ENCODE results near the gene TRAF7. TPM values are rescaled to one million over a fixed set of nuclear protein-coding genes. Genes with fewer than 3 reads are reported as not detected.
A peak's percentile ranks its signal among the peaks of the same experiment; 100 is the strongest.
"Not testable (repeated sequence)": the region's sequence is repeated elsewhere in the genome, so short reads cannot be mapped to it uniquely, and the experiment has no call there.

TRAF7 gene
- total RNA-seq, 1 donor from 2014 or later = 22.9 TPM

DNA sequence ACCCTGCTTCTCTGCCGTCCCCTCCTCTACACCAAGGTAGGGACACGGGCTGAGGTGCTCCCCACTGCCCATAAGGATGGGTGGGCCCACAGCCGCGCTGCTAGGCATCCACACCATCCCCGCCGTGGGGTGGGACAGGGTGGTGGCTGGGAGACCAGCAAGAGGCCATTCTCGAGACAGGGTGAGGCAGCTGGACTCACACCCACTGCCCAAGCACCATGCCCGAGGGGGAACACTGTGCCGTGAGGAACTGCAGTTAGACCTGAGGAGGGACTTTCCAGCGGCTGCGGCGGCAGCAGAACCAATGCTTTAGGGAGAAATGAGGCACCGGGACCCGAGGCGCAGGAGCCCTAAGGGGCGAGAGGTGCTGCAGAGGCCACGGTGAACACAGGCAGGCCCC lies 33.2 kb upstream of the TRAF7 start:
- no peak for DNase-seq (ENCODE audit: low spot score)

DNA sequence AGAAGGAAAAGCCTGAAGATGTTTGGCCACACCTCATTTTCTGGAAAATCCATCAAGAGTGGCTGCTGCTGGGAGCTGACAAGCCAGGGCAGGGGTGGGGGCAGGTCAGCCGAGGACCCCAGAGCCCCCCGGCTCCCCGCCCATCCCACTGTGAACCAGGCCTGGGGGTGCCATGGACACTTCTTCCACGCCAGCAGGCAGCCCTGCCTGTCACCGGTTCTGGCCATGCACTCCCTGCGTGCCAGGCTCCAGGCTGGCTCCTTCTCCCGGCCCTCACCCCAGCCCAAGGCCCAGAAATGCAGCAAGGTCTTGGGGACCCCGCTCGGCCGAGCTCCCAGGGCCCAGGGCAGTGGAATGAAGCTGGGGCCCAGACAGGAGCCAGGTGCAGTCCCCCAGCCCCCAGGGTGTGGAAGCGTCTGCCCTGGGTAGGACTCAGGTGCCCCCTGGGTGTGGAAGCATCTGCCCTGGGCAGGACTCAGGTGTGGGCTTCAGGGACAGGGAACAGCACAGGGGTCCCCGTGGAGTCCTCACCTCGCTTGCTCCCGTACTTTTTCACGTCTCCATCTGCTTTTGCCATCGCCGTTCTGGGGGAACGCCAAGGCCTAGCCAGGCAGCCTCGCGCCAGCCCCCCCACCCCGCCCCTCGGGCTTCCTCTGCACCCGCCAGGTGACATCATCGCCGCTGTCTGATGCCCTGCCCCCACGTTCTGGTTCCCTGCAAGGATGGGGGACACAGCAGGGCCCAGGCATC lies 32.5 kb upstream of the TRAF7 start:
- DNase-seq (ENCODE audit: low spot score) = not testable (repeated sequence)

DNA sequence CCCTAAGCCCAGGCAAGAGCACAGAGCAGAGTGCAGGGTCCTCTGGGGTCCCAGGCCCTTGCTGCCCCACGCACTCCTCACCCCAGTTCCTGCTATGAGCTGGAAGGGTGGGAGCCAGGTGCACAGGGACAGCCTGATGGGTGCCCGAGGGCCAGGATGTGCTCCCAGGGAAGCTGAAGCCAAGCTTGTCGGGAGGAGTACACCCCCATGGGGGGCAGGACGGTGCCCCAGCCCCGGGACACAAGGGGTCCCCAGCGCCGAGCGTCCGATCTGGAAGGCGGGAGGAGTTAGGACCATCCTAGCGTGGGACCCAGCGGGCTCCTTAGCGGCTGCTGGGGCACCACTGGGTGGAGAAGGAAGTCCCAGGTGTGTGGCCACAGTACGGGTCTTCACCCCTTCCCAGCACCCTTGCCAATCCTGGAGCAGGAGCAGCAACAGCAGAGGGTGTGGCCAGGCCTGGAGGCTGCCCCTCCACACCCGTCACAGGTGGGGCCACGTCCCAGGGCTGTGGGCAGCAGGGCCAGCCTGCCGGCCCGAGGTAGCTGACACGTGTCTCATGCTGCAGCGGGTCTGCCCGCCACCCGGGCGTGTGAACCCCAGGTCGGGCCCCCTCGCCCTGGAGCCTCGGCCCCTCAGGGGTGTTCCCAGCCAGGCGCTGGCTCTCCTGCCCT lies 31.7 kb upstream of the TRAF7 start:
- DNase-seq (ENCODE audit: low spot score) = not testable (repeated sequence)

DNA sequence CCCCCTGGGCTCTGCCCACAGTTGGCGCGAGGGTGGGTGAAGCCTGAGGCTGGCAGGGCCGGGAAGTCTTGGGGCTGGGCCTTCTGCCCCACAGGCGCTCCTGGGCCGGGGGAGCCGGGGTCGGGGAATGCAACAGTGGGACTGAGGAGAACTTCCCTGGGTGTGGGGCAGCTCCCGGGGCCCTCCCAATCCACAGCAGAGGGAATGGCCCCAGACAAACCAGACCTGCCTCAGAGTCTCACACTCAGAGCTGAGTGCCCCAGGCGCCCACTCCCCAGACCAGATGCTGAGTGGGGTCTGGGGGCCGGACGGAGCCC lies 31.2 kb upstream of the TRAF7 start:
- DNase-seq (ENCODE audit: low spot score) = peak; percentile 32

DNA sequence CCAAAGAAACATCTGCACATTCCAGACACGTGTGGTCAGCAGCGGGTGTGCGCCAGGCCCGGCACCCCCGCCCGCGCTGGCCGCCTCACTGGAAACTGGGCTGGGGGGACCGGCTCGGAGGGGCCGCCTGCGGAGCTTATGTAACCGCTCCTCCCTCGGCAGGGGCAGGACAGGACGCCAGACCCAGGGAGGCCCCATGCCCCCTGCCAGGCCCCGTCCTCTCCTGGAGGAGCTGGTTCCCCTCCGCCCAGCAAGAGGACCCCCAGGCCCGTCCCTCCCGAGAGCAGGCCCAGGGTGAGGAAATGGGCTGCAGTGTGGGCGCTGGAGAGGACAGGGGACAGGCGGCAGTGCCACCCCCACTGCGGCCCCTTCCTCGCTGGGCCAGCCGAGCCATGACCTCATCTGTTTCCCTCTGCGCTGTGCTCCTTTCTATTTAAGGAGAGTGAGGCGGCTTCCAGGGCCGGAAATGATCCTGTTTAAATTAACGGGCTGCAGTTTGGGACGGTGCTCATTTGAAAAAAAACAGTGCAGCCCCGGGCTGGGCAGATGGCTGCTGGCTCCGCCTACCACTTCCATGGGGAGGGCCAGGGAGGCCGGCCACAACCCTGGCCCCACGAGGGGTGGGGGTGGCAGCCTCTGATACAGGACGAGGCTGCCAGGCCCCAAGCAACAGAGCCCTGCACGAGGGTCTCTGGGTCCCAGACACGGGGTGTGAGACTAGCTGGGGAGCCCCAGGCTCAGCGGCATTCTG lies 30.7 kb upstream of the TRAF7 start:
- DNase-seq (ENCODE audit: low spot score) = peak; percentile 90

DNA sequence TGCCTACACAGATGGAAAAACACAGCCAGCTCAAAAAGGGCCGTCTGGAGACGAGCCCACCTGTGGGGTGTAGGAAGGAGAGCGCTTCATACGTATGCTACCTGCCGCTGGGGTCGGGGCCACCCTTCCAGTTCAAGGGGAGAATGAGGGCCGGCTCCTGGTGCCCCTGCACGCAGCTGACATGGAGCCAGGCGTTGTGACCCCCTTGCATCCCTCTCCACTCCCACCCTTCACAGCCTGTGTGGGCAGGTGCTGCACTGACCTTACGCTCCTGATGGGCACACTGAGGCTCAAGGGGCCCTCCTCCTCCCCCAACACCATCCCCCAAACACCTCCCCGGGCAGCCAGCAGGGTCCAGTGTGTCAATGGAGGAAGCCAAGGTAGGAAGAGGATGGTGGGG lies 30.0 kb upstream of the TRAF7 start:
- DNase-seq (ENCODE audit: low spot score) = not testable (repeated sequence)

DNA sequence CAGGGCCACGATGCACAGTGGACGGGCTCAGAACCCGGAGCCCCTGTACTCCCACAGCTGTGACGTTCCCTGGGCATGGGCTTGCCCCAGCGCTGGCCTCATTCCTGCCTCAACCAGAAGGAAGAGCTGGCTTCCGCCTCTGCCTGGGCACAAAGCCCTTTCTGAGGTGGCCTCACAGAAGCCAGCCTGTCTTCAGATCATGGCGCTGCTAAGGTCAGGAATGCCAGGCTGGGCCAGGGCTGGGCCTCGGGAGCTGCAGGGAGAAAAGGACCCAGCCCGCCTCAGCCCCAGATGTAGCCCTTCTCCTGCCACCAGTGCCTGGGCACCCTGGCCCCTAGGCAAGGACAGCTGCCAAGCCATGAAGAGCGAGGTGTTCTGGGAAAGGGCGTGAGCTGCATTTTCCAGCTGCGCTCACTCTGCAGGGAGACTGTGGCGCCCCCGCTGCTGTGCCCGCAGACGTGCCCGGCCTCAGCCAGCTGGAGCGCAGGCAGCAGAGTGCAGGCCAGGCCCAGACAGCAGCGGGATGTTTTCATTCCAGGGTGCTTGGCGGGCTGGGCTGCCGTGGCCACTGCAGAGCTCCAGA lies 29.3 kb upstream of the TRAF7 start:
- not testable (repeated sequence) for DNase-seq (ENCODE audit: low spot score)

DNA sequence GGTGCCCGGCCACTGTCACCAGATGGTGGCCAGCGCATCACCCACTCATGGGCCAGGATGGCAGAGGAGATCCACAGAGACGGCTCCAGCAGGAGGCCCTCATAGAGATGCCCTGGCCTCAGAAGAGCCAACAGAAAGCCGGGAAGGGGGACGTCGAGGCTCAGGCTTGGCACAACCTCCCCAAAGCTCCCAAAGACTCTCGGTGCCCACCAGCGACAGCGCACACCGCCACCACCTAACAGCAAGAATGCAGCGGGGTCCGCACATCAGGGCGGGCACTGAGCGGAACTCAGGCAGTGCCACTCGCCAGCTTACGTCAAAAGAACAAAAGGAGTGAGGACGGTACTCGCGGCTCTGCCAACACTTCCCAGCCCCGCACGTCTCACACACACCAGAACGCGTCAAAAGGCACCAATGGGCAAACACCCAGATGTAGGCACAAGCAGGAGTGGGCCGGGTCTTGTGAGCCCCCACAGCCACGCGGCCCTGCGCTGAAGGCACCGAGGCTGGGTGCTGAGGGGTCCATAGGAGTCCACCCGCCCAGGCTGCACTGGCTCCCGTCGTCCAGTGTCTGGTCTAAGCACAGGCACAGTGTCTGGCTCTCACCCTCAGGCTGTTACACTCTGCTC lies 28.5 kb upstream of the TRAF7 start:
- not testable (repeated sequence) for DNase-seq (ENCODE audit: low spot score)

DNA sequence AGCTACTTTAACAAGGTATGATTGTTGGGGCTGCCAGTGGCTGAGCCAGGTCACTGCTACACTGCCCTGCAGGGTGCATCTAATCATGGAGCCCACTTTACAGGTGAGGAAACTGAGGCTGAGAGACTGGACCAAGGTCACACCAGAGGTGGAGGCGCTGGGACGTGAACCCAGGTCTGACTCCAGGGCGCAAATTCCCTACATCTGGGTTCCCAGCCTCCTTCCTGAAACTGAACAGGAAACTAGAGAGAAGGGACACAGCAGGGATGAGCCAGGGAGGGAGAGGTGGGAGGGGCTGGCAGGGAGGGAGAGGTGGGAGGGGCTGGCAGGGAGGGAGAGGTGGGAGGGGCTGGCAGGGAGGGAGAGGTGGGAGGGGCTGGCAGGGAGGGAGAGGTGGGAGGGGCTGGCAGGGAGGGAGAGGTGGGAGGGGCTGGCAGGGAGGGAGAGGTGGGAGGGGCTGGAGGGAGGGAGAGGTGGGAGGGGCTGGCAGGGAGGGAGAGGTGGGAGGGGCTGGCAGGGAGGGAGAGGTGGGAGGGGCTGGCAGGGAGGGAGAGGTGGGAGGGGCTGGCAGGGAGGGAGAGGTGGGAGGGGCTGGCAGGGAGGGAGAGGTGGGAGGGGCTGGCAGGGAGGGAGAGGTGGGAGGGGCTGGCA lies 27.8 kb upstream of the TRAF7 start:
- DNase-seq (ENCODE audit: low spot score) = peak; percentile 46

DNA sequence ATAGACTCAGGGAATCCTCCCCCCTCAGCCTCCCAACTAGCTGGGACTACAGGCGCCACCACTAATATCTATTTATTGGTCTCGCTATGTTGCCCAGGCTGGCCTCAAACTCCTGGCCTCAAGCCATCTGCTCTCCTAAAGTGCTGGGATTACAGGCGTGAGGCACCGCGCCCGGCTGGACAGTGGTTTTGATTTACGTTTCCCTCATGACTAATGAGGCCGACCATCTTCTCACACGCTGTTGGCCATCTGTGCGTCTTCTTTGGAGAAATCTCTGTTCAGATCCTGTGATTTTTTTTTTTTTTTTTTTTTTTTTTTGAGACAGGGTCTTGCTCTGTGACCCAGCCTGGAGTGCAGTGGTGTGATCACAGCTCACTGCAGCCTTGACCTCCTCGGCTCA lies 26.3 kb upstream of the TRAF7 start:
- not testable (repeated sequence) for DNase-seq (ENCODE audit: low spot score)

DNA sequence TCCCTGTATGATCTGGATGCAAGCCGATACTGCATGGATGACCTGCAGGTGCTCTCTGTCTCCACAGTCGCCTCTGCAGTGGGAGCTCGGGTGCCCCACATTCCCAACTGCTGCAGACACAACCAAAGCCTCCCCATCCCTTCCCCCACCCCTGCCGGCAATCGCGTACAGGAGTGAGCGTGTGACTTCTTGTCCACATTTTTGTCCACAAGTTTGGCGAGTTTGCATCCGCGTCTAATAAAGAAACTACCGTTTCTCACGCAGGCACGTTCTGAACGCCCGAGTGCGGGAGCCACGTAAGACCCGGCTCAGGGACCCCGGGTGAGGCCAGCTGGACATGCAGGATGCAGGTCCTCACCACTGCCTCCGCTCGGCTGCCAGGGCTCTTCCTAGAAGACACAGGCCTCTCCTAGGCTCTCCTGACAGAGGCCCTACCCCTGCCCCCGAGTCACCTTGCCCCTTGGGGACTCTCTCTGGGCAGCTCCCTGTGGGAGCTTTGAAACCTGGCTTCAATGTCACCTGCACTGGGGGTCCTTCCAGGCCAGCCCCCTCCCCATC lies 25.6 kb upstream of the TRAF7 start:
- DNase-seq (ENCODE audit: low spot score) = not testable (repeated sequence)

DNA sequence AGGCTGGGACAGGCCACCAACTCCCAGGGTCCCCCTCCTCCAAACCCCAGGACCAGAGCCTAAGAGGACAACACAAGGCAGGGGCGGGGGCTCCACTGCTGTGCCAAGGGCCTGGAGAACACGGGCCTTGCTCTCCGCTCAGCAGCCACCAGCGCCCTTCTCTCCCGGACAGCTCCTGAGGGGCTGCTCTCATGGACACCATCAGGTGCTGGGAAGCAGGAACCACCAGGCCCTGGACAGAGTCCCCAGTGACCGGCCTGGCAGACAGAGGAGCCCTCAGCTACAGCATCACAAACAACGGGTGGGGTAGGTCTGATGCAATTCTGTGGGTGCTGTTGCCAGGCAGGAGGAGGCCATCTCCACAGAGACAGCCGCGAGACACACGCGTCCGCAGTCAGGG lies 21.8 kb upstream of the TRAF7 start:
- not testable (repeated sequence) for DNase-seq (ENCODE audit: low spot score)

DNA sequence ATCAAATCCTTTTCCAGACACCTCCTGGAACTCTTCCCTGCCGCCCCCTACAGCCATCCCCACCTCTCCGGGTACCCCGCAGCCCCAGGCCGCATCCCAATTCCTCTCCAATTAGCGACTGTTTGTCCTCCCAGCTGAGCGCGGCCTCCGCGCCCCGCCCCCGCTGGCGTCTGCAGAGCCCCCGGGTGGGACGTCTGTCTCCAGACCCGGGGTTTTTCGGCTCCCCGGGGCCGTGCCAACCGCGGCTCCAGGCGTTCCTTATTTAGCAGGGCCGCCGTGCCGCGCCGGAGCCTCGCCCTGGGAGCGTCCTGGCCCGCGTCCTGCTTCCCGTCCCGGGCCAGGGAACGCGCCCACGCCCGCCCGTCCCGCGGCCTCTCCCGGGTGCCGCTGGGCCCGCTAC lies 20.5 kb upstream of the TRAF7 start:
- not testable (repeated sequence) for DNase-seq (ENCODE audit: low spot score)

DNA sequence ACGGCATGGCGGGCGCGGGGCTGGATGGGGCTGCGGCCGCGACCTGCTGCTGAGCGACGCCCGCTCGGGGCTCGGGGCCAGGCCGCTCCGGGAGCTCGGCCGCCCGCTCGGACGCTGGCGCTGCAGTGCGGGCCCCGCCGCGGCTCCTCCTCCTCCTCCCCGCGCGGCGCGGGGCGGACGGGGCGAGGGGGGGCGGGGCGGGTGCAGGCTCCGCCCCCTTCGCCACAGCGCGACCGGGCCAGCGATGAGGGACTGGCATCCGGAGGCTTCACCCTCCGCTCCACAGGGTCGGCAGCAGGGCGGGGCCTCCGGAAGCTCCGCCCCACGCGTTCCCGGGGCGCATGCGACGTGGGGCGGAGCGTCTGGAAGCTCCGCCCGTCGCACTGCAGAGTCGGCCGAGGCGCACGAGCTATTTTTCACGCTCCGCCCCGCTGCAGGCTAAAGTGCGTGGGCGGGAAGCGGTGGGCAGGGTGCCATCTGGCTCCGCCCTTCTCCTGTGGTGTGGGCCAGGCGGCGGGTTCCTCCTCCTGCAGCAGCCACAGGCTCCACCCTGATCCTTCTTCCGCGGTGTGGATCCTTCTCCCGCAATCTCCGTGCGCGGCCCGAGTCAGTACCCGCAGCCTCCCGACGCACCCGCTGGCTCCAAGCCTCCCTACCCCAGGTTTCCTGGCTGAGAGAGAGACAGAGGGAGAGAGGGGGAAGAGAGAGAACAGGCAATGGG lies 19.7 kb upstream of the TRAF7 start, which contains the start of gene PKD1:
PKD1 (minus strand) TSS at position 129 of the 721 bp plus-strand sequence. CDS start 209 bp downstream, outside the sequence.
- peak; percentile 95 for DNase-seq (ENCODE audit: low spot score)

DNA sequence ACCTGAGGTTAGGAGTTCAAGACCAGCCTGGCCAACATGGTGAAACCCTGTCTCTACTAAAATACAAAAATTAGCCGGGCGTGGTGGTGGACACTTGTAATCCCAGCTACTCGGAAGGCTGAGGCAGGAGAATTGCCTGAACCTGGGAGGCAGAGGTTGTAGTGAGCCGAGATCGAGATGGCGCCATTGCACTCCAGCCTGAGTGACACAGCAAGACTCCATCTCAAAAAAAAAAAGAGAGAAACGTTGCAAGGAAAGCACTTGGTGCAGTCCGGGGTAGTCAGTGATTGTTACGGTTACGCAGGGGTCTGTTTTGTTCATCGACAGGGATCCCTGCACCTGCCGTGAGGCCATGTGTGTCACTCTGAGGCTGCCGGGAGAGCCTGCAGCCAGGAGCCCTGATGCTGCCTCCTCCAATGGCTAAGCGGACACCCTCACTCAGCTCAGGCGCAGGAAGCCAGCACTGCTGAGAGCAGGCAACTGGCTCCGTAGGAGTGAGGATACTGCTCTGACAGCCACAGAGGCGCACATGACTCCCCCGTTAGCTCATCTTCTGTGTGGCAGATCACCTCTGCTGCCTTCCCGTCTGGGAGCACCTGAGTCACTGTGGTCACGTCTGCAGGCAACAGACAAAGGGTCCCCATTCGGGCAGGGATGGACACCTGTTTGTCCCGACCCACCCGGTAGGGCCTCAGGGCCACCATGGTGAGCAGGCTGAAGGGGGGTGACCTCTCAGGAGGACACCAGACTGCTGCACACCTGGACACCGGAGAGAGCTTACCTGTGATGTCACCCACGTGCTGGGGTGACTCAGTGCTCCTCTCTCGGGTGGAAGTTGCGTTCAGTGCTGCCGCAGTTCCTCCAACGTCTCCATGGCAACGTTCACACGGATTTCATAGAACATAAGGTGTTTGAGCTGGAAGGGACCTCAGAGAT lies 12.4 kb upstream of the TRAF7 start:
- no peak for DNase-seq (ENCODE audit: low spot score)

DNA sequence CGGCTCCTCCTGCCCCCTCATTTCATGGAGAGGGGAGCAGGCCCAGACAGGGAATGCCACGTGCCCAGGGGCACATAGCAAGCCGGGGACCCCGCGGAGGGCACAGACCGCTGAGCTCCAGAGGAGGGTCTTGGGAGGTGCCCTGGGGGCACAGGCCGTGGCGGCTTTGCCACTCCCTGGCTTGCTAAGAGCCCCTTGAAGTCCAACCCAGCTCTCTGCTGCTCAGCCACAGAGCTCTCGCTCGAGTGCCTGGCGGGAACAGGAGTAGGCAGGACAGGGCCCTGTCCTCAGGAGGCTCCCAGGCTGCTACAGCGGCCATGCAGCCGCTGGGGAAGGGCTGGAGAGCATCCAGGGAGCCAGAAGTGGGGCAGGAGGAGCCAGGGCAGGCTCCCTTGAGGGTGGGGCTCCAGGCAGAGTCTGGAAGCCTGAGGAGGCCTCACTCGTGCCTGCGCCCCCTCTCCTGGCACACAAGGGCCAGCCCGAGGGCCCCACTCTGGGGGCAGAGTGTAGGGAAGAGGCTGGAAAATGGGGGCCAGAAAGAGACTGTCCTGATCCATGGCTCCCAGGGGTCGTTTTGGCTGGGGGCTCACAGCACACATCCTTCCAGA lies 11.6 kb upstream of the TRAF7 start:
- no peak for DNase-seq (ENCODE audit: low spot score)

DNA sequence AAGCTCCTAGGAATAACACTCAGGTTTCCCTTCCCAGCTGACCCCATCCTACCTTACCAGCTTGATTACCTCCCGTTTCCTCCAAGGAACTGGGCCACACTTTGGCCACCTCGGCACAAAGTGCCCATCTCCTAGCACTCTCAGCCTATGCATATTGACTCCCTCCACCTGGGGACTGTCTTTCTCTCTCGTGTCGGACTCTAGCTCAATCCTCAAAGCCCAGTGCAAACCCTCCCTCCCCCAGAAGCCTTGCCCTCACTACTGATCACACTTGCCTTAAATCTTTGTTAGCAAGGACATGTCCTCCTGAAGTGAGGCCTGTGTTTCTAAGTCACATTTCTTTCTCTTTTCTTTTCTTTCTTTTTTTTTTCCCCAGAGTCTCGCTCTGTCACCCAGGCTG lies 9.7 kb upstream of the TRAF7 start:
- no peak for DNase-seq (ENCODE audit: low spot score)

DNA sequence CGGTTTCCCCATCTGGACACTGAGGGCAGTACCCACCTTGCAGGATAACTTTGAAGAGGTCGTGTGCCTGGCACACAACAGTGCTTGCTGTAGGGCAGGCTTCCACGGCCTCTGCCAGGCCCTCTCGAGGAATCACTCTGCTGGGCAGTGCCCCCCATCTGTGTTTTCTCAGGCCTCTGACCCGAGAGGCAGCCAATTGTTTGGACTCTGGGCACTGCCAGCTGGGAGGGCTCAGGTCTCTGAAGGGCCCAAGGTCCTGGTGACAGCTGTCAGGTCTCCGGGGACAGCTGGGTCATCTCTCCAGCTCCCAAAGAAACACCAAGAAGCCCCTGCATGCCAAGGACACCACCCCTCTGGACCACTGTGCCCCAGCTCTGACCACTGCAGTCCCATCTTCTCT lies 8.2 kb upstream of the TRAF7 start:
- DNase-seq (ENCODE audit: low spot score) = no peak
